Fibroblast of pulmonary artery (primary cell): ENCODE results near the gene ST7.

Experiments
- DNase-seq: peaks from one replicate; pipeline ENCODE4 v3.0.0-alpha.2; 2010; ENCODE audit warnings: low read depth
- H3K4me3 ChIP-seq: replicated peaks from 2 replicates; pipeline ENCODE4 v1.5.1; 2011; ENCODE audit warnings: low read depth, mild to moderate bottlenecking, control low read depth, low read length, moderate library complexity
- TF ChIP-seq, protein P1 (sequence below): IDR thresholded peaks from 2 replicates; pipeline ENCODE4 v1.5.1; 2011; ENCODE audit warnings: mild to moderate bottlenecking, control low read depth, low read length, inconsistent platforms; ENCODE audit errors: missing control alignments

Gene ST7

DNA sequence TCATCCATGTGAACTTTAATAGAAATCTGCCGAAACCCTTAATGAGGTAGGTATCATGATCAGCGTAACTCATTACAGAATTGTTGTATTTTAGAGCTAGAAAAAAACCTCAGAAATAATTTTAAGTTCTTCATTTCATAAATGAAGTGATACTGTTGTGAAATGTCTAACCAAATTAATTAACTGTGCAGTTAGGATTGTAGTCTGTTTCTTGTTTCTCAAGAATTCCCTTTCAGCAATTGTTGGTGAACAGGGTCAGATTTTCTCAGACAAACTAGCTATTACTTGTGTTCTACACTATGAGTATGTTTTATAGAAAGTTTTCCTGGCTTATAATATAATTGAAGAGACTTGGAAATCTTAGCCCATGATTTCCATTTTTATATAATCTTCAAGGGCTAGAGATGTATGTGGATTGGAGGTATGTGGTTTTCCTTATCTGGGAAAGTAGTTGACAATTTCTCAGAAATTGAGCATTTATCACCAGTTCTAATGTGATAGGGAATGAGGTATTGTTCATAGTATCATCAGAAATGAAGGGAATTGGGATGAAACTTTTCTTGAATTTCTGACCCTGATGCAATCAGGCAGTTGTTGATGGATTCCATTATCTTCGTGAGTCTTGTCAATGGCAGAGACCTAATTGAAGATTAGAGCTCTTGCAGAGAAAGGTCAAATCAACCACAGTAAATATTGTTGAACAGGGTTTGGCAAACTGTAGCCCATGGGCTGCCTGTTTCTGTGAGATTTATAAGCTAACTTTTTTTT, 55.0 kb downstream of the ST7 start:
- DNase-seq: no peak
- TF ChIP-seq, protein P1, sequence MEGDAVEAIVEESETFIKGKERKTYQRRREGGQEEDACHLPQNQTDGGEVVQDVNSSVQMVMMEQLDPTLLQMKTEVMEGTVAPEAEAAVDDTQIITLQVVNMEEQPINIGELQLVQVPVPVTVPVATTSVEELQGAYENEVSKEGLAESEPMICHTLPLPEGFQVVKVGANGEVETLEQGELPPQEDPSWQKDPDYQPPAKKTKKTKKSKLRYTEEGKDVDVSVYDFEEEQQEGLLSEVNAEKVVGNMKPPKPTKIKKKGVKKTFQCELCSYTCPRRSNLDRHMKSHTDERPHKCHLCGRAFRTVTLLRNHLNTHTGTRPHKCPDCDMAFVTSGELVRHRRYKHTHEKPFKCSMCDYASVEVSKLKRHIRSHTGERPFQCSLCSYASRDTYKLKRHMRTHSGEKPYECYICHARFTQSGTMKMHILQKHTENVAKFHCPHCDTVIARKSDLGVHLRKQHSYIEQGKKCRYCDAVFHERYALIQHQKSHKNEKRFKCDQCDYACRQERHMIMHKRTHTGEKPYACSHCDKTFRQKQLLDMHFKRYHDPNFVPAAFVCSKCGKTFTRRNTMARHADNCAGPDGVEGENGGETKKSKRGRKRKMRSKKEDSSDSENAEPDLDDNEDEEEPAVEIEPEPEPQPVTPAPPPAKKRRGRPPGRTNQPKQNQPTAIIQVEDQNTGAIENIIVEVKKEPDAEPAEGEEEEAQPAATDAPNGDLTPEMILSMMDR: no peak
- no peak overlapping the region for H3K4me3 ChIP-seq

DNA sequence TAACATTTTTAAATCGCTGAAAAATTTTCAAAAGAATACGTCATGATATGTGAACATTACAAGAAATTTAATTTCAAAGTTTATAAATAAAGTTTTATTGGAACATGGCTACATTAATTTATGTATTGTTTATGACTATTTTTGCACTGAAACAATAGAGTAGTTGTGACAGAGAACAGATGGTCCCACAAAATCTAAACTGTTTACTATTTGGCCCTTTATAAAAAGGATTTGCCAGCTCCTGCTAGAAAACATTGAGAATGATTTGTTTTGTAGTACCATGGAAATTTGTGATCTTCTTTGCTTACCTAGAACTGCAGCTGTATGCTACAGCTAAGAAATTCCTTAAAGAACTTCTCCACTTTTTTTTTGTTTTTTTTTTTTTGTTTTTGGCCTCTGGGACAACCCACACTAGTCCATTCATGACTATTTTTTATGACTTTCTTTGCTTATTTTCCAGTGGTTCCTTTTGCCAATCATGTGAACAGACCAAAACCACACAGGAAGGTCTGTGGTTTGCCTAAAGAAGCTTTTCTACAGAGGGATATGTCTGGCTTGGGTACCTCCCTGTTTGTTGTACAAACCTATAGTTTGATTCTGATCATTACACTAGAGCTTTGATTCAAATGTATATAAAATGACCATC, 55.7 kb downstream of the ST7 start:
- TF ChIP-seq, protein P1: no peak
- H3K4me3 ChIP-seq: no peak overlapping the region
- DNase-seq: peak; percentile 70

DNA sequence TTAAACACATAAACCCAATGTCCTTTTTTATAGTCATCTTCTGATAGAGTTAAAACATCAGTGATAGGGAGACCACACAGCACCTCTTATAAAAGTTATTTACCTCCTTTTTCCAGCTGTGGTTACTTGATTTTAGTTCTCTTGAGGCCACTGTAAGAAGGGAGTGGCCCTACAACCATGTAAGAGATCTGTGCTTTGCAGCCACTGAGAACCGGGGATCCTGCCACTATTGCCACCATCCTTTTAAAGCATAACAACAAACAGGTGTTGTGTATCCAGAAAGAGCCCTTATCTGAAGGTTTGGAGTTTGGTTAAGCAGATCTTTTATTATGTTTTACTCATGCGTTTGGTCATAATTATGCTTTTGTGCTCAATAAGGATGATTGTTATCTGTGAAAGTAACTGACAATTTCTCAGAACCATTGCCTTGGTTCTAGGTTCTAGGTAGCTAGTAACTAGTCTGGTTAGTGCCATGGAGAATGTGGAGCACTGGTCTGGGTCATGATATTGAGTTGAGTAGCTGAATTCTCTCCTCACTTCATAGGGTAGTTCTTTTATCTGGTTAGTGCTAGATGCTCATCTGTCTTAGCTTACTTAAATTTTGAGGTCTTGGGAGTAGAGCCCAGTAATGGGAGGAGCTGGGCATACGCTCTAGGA, 56.5 kb downstream of the ST7 start:
- H3K4me3 ChIP-seq: no peak overlapping the region
- DNase-seq: no peak
- TF ChIP-seq, protein P1: no peak

DNA sequence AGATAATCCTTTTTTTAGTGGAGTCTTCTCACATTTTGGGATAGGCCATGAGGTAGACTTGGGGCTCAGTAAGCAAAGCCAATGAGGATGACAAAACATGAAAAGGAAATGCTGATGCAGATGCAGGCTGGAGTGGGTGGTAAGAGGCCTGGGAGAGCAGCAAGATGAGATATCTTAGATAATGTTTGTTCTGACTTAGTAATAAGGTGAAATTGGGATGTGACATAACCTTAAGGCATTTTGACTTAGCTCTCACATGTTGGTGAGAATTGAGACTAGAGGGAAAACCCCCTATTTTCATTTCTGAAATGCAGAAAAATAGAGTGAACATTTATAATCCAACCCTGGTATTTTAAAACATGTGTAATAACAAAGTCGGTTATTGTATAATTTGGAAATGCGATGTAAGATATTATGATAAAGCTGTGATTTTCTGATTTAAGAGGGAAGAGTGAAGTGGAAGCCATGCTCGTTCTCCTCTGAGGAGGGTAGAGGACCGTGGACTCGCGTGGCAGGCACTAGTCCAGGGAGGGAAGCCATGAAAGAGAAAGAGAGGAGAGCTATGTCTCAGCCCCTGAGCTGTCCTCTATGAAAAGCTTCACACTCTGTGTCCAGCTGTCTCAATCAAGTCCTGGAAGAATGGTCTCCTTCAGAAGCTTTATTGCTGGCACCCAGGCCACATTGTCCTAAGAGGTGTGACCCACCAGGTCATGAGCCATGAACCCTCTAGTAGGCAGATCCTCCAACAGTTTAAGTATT, 57.3 kb downstream of the ST7 start:
- TF ChIP-seq, protein P1: no peak
- no peak for DNase-seq
- H3K4me3 ChIP-seq: no peak overlapping the region

DNA sequence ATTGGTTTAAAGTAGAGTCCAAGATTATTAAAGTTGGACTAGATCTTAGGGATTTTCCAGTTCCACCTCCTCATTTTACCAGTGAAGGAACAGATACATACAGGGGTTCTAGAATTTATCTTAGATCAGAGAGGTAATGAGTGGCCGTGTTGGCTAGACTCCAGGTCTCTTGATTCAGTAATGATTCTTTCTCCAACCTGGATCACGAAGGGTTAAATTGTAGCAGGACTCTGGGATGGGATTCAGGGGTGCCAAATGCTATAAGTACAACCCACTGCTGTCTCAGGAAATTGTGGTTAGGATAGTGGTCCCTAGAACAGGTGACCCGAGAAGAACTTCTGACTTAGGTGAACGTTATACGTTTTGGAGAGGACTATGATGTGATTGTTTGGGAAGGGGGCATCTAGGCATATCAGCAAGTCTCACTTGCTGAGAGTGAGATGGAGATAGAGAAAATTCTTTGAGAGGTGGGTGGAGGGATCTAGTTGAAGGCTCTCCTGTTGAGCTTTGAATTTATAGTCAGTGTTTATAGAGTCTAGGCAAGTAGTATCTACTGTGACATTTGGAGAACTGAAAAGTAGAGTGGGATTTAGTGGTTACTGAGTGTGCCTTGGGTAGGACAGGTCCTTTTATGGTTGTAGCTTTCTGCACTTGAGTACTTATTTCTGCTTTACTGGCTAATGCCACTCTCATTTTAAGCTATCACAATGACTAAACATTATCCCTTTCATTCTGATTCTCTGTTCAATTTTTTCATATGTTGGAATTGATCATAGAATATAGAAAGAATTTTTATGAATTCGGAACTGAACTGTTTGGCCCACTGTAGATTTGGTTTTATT, 58.3 kb downstream of the ST7 start:
- no peak overlapping the region for H3K4me3 ChIP-seq
- TF ChIP-seq, protein P1: no peak
- no peak for DNase-seq

DNA sequence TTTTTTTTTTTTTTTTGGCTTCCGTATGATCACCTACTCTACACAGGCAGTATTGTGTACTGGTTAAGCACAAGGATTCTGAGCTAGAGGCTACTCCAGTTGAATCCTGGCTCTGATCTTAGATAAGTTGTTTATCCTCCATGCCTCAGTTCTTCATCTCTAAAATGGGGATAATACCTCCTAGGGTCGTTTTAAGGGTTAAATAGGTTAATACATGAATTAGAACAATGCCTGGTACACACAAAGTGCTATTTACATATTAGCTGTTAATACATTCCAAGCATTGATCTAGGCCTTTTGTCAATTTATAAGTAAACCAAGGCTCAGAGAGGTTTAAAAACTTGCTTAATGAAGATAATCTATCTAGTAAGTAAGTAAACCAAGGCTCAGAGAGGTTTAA, 59.0 kb downstream of the ST7 start:
- no peak overlapping the region for H3K4me3 ChIP-seq
- no peak for DNase-seq
- TF ChIP-seq, protein P1: no peak
